NCI-H1092 (cell line): ENCODE measurements around the gene MRPL9.

Experiments used
- DNase-seq: peaks from one replicate; lab custom pipeline; 2025; lab: John Stamatoyannopoulos, UW

The MRPL9 gene

GRCh38 chr1:151762941-151763921 is at the start of gene MRPL9:
Gene MRPL9 (minus strand): TSS chr1:151763496. CDS start chr1:151763479, 17 bp downstream.
- DNase-seq: peak; percentile 70

- no peak for DNase-seq
These were observed 47.9 kb upstream of the MRPL9 start for GRCh38 chr1:151811181-151811580.

- DNase-seq: no peak
These were observed 46.8 kb upstream of the MRPL9 start for GRCh38 chr1:151809985-151810556.

GRCh38 chr1:151809290-151809984 is 46.1 kb upstream of the MRPL9 start:
- DNase-seq: no peak

GRCh38 chr1:151807766-151808165 is 44.5 kb upstream of the MRPL9 start:
- no peak for DNase-seq

- no peak for DNase-seq
These were observed 43.8 kb upstream of the MRPL9 start for GRCh38 chr1:151807131-151807530.

- DNase-seq: no peak
These were observed 42.9 kb upstream of the MRPL9 start for GRCh38 chr1:151806170-151806569.

- DNase-seq: no peak
These were observed 41.9 kb upstream of the MRPL9 start, which contains the start of gene LINGO4 for GRCh38 chr1:151805066-151805820. Gene LINGO4 (minus strand): TSS chr1:151805419. CDS start chr1:151802704, 2,715 bp downstream.

- no peak for DNase-seq
These were observed 40.6 kb upstream of the MRPL9 start for GRCh38 chr1:151803915-151804314.

GRCh38 chr1:151803164-151803563 is 39.9 kb upstream of the MRPL9 start:
- DNase-seq: peak; percentile 31

- no peak for DNase-seq
These were observed 39.1 kb upstream of the MRPL9 start for GRCh38 chr1:151802372-151802771.

GRCh38 chr1:151801846-151802245 is 38.5 kb upstream of the MRPL9 start:
- DNase-seq: no peak

- no peak for DNase-seq
These were observed 38.1 kb upstream of the MRPL9 start for GRCh38 chr1:151801310-151801820.

- DNase-seq: no peak
These were observed 37.5 kb upstream of the MRPL9 start for GRCh38 chr1:151800830-151801229.

GRCh38 chr1:151799179-151800022 is 36.1 kb upstream of the MRPL9 start:
- DNase-seq: no peak

GRCh38 chr1:151798571-151798970 is 35.3 kb upstream of the MRPL9 start:
- no peak for DNase-seq

GRCh38 chr1:151790940-151791651 is 27.8 kb upstream of the MRPL9 start:
- DNase-seq: peak; percentile 4

- DNase-seq: peak; percentile 99
These were observed 27.0 kb upstream of the MRPL9 start, which contains the start of gene TDRKH for GRCh38 chr1:151790071-151790939. Gene TDRKH (minus strand): TSS chr1:151790500. CDS start chr1:151783022, 7,478 bp downstream.

- no peak for DNase-seq
These were observed 24.4 kb upstream of the MRPL9 start for GRCh38 chr1:151787689-151788088.
